Endothelial cell of umbilical vein (primary cell): ENCODE results near the gene BBX. TPM values are rescaled to one million over a fixed set of nuclear protein-coding genes. Genes with fewer than 3 reads are reported as not detected.

Experiments used
- BruUV-seq: library from RNA; stranded (reverse); fragments of 400-500 nt; replicated peaks from 2 replicates; lab custom pipeline; 2021; lab: Mats Ljungman, UMichigan
- CTCF ChIA-PET: fragments of 300-600, 350-600 bp; sonication (Branson Sonifier 250); formaldehyde crosslinking; loops from one replicate; lab custom pipeline; 2021; ENCODE audit warnings: antibody characterized with exemption, inconsistent platforms; lab: Charles Lee
- POLR2A ChIA-PET: fragments of 300-600, 350-600 bp; sonication (Branson Sonifier 250); formaldehyde crosslinking; loops from one replicate; lab custom pipeline; 2021; ENCODE audit warnings: antibody characterized with exemption, inconsistent platforms; lab: Charles Lee
- DNase-seq: peaks from one replicate; pipeline ENCODE4 v3.0.0-alpha.2; 2011; ENCODE audit warnings: low read depth, low spot score
- FAIRE-seq: peaks from 2 replicates; lab custom pipeline; 2011; peaks lifted over from hg19 to GRCh38; lab: Jason Lieb, UNC
- H2AFZ ChIP-seq: 2 replicates; pipeline ENCODE4 v1.6.0; 2012; ENCODE audit warnings: low read depth, low read length, control low read depth, inconsistent platforms
- H3K27ac ChIP-seq: 2 replicates; pipeline ENCODE4 v1.5.1; 2011; ENCODE audit warnings: low read depth, mild to moderate bottlenecking, control low read depth, low read length, moderate library complexity; ENCODE audit not compliant: insufficient read depth
- H3K27me3 ChIP-seq, 2 experiments: 2 replicates each; pipeline versions ENCODE4 v1.6.0 to v1.6.1; 2011; ENCODE audit warnings: low read length in 2 of 2, mixed read lengths in 1 of 2; ENCODE audit not compliant: control insufficient read depth in 2 of 2, insufficient read depth in 2 of 2
- H3K36me3 ChIP-seq, 2 experiments: 2 replicates in 1 of 2; 3 replicates in 1 of 2; pipeline ENCODE4 v1.5.1; 2011; ENCODE audit warnings: low read length in 2 of 2, mild to moderate bottlenecking in 1 of 2, moderate library complexity in 1 of 2; ENCODE audit not compliant: control insufficient read depth in 2 of 2, insufficient read depth in 2 of 2; ENCODE audit errors: extremely low read depth in 1 of 2
- H3K4me1 ChIP-seq: 3 replicates; pipeline ENCODE4 v1.5.1; 2011; ENCODE audit warnings: mild to moderate bottlenecking, low read length; ENCODE audit not compliant: control insufficient read depth, insufficient read depth; ENCODE audit errors: extremely low read depth
- H3K4me2 ChIP-seq: 2 replicates; pipeline ENCODE4 v1.6.1; 2011; ENCODE audit warnings: low read length, control low read depth, mixed read lengths; ENCODE audit not compliant: insufficient read depth
- H3K4me3 ChIP-seq, 3 experiments: fragments of 200-600 bp in 1 of 3; sonication (generic), shearing (Covaris generic) in 1 of 3; replicated peaks in 1 of 3; 2 replicates each; pipeline ENCODE4 v1.5.1; 2011 to 2016; ENCODE audit warnings: control low read depth in 3 of 3, low read length in 3 of 3, mild to moderate bottlenecking in 2 of 3, inconsistent platforms in 1 of 3, low read depth in 1 of 3, moderate library complexity in 1 of 3; ENCODE audit not compliant: insufficient read depth in 1 of 3
- H3K79me2 ChIP-seq: 2 replicates; pipeline ENCODE4 v1.6.0; 2012; ENCODE audit warnings: low read length, inconsistent platforms; ENCODE audit not compliant: control insufficient read depth, insufficient read depth
- H3K9ac ChIP-seq: replicated peaks from 2 replicates; pipeline ENCODE3; 2011; ENCODE audit warnings: low read length, control low read depth; ENCODE audit not compliant: insufficient read depth; ENCODE audit errors: extremely low read depth
- H3K9me1 ChIP-seq: replicated peaks from 3 replicates; pipeline ENCODE4 v1.6.0; 2011; ENCODE audit warnings: mild to moderate bottlenecking, low read length; ENCODE audit not compliant: control insufficient read depth, insufficient read depth; ENCODE audit errors: extremely low read depth
- H3K9me3 ChIP-seq: replicated peaks from 2 replicates; pipeline ENCODE4 v1.5.1; 2012; ENCODE audit warnings: low read length, inconsistent platforms; ENCODE audit not compliant: control insufficient read depth, insufficient read depth
- H4K20me1 ChIP-seq: replicated peaks from 2 replicates; pipeline ENCODE3; 2011; ENCODE audit warnings: mild to moderate bottlenecking, low read length; ENCODE audit not compliant: control insufficient read depth, insufficient read depth; ENCODE audit errors: extremely low read depth
- EZH2 ChIP-seq: IDR thresholded peaks from 2 replicates; pipeline ENCODE4 v1.6.1; 2012; ENCODE audit warnings: borderline replicate concordance, low read depth, mild to moderate bottlenecking, moderate library complexity, low read length, inconsistent platforms; ENCODE audit not compliant: severe bottlenecking
- FOS ChIP-seq: IDR thresholded peaks from 2 replicates; pipeline ENCODE4 v1.6.1; 2011; ENCODE audit warnings: mild to moderate bottlenecking, low read length, moderate library complexity, borderline replicate concordance; ENCODE audit not compliant: insufficient read depth
- GATA2 ChIP-seq: IDR thresholded peaks from 2 replicates; pipeline ENCODE4 v1.7.0; 2011; ENCODE audit warnings: low read depth, mild to moderate bottlenecking, moderate library complexity, mixed read lengths, low read length; ENCODE audit not compliant: insufficient read length, insufficient read depth
- JUN ChIP-seq: IDR thresholded peaks from 2 replicates; pipeline ENCODE4 v1.6.1; 2011; ENCODE audit warnings: borderline replicate concordance, low read depth; ENCODE audit not compliant: insufficient read length, insufficient read depth
- MYC ChIP-seq: IDR thresholded peaks from one replicate; pipeline ENCODE4 v1.6.1; 2011; ENCODE audit warnings: mild to moderate bottlenecking, low read depth, low read length
- POLR2A ChIP-seq: IDR thresholded peaks from 2 replicates; pipeline ENCODE4 v1.6.1; 2012; ENCODE audit warnings: low read depth, mild to moderate bottlenecking, control low read depth, low read length
- POLR2AphosphoS5 ChIP-seq: IDR thresholded peaks from 2 replicates; pipeline ENCODE4 v1.6.1; 2012; ENCODE audit warnings: low read depth, mild to moderate bottlenecking, control low read depth, low read length, moderate library complexity; ENCODE audit not compliant: insufficient read depth
- dilution Hi-C: fragments of 300-500 bp; cut with MboI; formaldehyde crosslinking; loops from one replicate; pipeline ENCODE4 v1.15.0; 2019; ENCODE audit warnings: low sequenced_read_pairs; ENCODE audit not compliant: extremely low pct_ligation_motif_present
- intact Hi-C: fragments of 100-400 bp; cut with micrococcal nuclease; formaldehyde crosslinking; loops from one replicate; pipeline ENCODE4 v1.10.0; 2022
- polyA plus RNA-seq, 4 experiments: library from polyadenylated mRNA; depleted of rRNA in 3 of 4; stranded (reverse) in 3 of 4; unstranded in 1 of 4; fragments of >200 nt; gene quantifications; 2 replicates each; pipeline versions ENCODE4 v1.2.1 to v1.2.3, GENCODE V29; 2011 to 2012; ENCODE audit warnings: missing spikeins in 1 of 4
- total RNA-seq: library from RNA; stranded (reverse); gene quantifications from 2 replicates; pipeline ENCODE4 v1.2.3, GENCODE V29; 2021
- TF ChIP-seq, protein P1 (sequence below), 2 donors: IDR thresholded peaks; 1 replicate in 1 of 2; 2 replicates in 1 of 2; pipeline ENCODE4 v1.5.1; 2011; ENCODE audit warnings: low read length in 2 of 2, mild to moderate bottlenecking in 2 of 2, moderate library complexity in 2 of 2, control low read depth in 1 of 2, inconsistent platforms in 1 of 2, low read depth in 1 of 2; ENCODE audit not compliant: insufficient read depth in 1 of 2; ENCODE audit errors: extremely low read depth in 1 of 2
- TF ChIP-seq, protein P2 (sequence below): IDR thresholded peaks from 2 replicates; pipeline ENCODE4 v1.6.1; 2011; ENCODE audit not compliant: insufficient read depth, insufficient read length

Gene BBX
- total and polyA plus RNA-seq, 2 donors (not counting 3 experiments of a cell fraction or from before 2014, with no cell fraction given) = 21.4 to 43.4 TPM

DNA sequence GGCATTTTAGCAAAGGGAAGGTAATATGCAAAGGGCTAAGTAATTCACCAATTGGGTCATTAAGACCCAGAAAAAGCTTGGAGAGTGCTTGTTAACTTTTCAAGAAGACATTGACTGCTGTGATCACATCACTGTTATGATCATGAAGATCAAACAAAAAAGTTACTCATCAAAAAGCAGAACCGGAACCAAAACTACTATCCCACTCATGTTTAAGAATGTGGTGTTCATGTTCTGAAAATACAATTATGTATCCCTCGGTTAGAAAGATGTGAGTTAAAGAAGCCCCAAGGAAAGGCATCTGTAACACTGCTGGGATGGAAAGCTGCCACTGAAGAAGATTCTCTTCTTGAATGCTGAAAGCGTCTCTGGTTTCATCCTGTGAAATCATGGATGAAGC, 32.6 kb downstream of the BBX start:
- no peak for FAIRE-seq
- no peak overlapping the region for H3K4me3 ChIP-seq
- no peak for DNase-seq
- POLR2A ChIA-PET = no interaction called here
- no peak overlapping the region for H3K27ac ChIP-seq
- H3K27me3 ChIP-seq = no peaks in the 10 kb centered on the region
- H3K36me3 ChIP-seq = no peaks in the 10 kb centered on the region
- H3K9me3 ChIP-seq = no peaks in the 10 kb centered on the region
- no peaks in the 10 kb centered on the region for H3K9me1 ChIP-seq
- H4K20me1 ChIP-seq = no peaks in the 10 kb centered on the region
- H3K9ac ChIP-seq = no peak overlapping the region
- no peak for TF ChIP-seq GATA2
- TF ChIP-seq, protein P1, sequence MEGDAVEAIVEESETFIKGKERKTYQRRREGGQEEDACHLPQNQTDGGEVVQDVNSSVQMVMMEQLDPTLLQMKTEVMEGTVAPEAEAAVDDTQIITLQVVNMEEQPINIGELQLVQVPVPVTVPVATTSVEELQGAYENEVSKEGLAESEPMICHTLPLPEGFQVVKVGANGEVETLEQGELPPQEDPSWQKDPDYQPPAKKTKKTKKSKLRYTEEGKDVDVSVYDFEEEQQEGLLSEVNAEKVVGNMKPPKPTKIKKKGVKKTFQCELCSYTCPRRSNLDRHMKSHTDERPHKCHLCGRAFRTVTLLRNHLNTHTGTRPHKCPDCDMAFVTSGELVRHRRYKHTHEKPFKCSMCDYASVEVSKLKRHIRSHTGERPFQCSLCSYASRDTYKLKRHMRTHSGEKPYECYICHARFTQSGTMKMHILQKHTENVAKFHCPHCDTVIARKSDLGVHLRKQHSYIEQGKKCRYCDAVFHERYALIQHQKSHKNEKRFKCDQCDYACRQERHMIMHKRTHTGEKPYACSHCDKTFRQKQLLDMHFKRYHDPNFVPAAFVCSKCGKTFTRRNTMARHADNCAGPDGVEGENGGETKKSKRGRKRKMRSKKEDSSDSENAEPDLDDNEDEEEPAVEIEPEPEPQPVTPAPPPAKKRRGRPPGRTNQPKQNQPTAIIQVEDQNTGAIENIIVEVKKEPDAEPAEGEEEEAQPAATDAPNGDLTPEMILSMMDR (IDR thresholded peaks at IDR 0.05; ENCODE audit: extremely low read depth in 1 of 2, insufficient read depth in 1 of 2, low read depth in 1 of 2, low read length in 2 of 2) = no peak
- TF ChIP-seq FOS = no peak
- no peak for TF ChIP-seq EZH2
- TF ChIP-seq POLR2AphosphoS5 = no peak
- TF ChIP-seq JUN = no peak
- TF ChIP-seq, protein P2, sequence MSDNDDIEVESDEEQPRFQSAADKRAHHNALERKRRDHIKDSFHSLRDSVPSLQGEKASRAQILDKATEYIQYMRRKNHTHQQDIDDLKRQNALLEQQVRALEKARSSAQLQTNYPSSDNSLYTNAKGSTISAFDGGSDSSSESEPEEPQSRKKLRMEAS = no peak
- no peak for TF ChIP-seq POLR2A
- no peak for TF ChIP-seq MYC
- H3K79me2 ChIP-seq = no peaks in the 10 kb centered on the region
- H3K4me2 ChIP-seq = no peak overlapping the region
- no peak overlapping the region for H2AFZ ChIP-seq
- no peaks in the 10 kb centered on the region for H3K4me1 ChIP-seq
- intact Hi-C loops (no loop called here), dilution Hi-C loops (no loop called here)
- CTCF ChIA-PET = no interaction called here
- BruUV-seq = no TSS peak
